Type B pancreatic cell (in vitro differentiated cells): ENCODE data around the gene CASZ1. TPM values are rescaled to one million over a fixed set of nuclear protein-coding genes. Genes with fewer than 3 reads are reported as not detected.

Source experiments
- DNase-seq: peaks from one replicate; pipeline ENCODE4 v3.0.0; 2021; ENCODE audit warnings: mixed read lengths; ENCODE audit not compliant: unreplicated experiment; ENCODE audit errors: extremely low spot score
- H3K27ac Mint-ChIP-seq: 2 replicates; pipeline ENCODE4 v1.8.0; 2021; ENCODE audit warnings: mild to moderate bottlenecking, mixed read lengths
- H3K27me3 Mint-ChIP-seq: 2 replicates; pipeline ENCODE4 v1.8.0; 2021; ENCODE audit warnings: mixed read lengths
- H3K36me3 Mint-ChIP-seq: 2 replicates; pipeline ENCODE4 v1.8.0; 2021; ENCODE audit warnings: mixed read lengths
- H3K4me1 Mint-ChIP-seq: one replicate; pipeline ENCODE4 v1.8.0; 2021; ENCODE audit warnings: mixed read lengths; ENCODE audit not compliant: unreplicated experiment
- H3K4me3 Mint-ChIP-seq: 2 replicates; pipeline ENCODE4 v1.8.0; 2021; ENCODE audit warnings: mild to moderate bottlenecking, mixed read lengths
- H3K9me3 Mint-ChIP-seq: 2 replicates; pipeline ENCODE4 v1.8.0; 2021; ENCODE audit warnings: mixed read lengths
- CTCF ChIP-seq: fragments of 200-600 bp; sonication (generic); conservative IDR thresholded peaks from 2 replicates; pipeline ENCODE4 v1.5.0; 2021; ENCODE audit warnings: antibody characterized with exemption, mild to moderate bottlenecking
- total RNA-seq: library from RNA; stranded (reverse); gene quantifications from 2 replicates; pipeline ENCODE4 v1.2.1, GENCODE V29; 2021; ENCODE audit warnings: low replicate concordance

The CASZ1 gene
- total RNA-seq, 1 donor from 2014 or later, result 15.7 TPM

GRCh38 chr1:10606064-10606463, 190.4 kb downstream of the CASZ1 start:
- peaks cover 10% of the 10 kb centered on the region for H3K4me1 Mint-ChIP-seq
- TF ChIP-seq CTCF, result no peak
- peaks cover 19% of the 10 kb centered on the region for H3K36me3 Mint-ChIP-seq
- no peaks in the 10 kb centered on the region for H3K9me3 Mint-ChIP-seq
- H3K27ac Mint-ChIP-seq, result no peak overlapping the region
- H3K27me3 Mint-ChIP-seq, result peaks cover 3% of the 10 kb centered on the region
- H3K4me3 Mint-ChIP-seq, result no peak overlapping the region
- no peak for DNase-seq

GRCh38 chr1:10604966-10605365, 191.5 kb downstream of the CASZ1 start:
- peaks cover 10% of the 10 kb centered on the region for H3K4me1 Mint-ChIP-seq
- no peak for TF ChIP-seq CTCF
- H3K27ac Mint-ChIP-seq, result no peak overlapping the region
- H3K4me3 Mint-ChIP-seq, result no peak overlapping the region
- H3K9me3 Mint-ChIP-seq, result no peaks in the 10 kb centered on the region
- DNase-seq, result no peak
- H3K36me3 Mint-ChIP-seq, result peaks cover 19% of the 10 kb centered on the region
- peaks cover 3% of the 10 kb centered on the region for H3K27me3 Mint-ChIP-seq

- peaks cover 29% of the 10 kb centered on the region for H3K4me1 Mint-ChIP-seq
- H3K27me3 Mint-ChIP-seq, result peaks cover 3% of the 10 kb centered on the region
- no peak overlapping the region for H3K4me3 Mint-ChIP-seq
- no peak for DNase-seq
- H3K9me3 Mint-ChIP-seq, result no peaks in the 10 kb centered on the region
- peaks cover 17% of the 10 kb centered on the region for H3K36me3 Mint-ChIP-seq
- H3K27ac Mint-ChIP-seq, result no peak overlapping the region
- TF ChIP-seq CTCF, result no peak
Observed at GRCh38 chr1:10602936-10603335, 193.5 kb downstream of the CASZ1 start.

- H3K27ac Mint-ChIP-seq, result no peak overlapping the region
- DNase-seq, result no peak
- no peak for TF ChIP-seq CTCF
- H3K4me3 Mint-ChIP-seq, result no peak overlapping the region
- no peaks in the 10 kb centered on the region for H3K9me3 Mint-ChIP-seq
- H3K27me3 Mint-ChIP-seq, result peaks cover 3% of the 10 kb centered on the region
- H3K36me3 Mint-ChIP-seq, result peaks cover 11% of the 10 kb centered on the region
- peaks cover 34% of the 10 kb centered on the region for H3K4me1 Mint-ChIP-seq
Observed at GRCh38 chr1:10601342-10602070, 194.9 kb downstream of the CASZ1 start.

- TF ChIP-seq CTCF, result no peak
- peak overlapping the region; percentile 84 for H3K27ac Mint-ChIP-seq
- peaks cover 7% of the 10 kb centered on the region for H3K36me3 Mint-ChIP-seq
- H3K4me3 Mint-ChIP-seq, result peak overlapping the region; percentile 2
- DNase-seq, result no peak
- H3K27me3 Mint-ChIP-seq, result peaks cover 3% of the 10 kb centered on the region
- peaks cover 52% of the 10 kb centered on the region for H3K4me1 Mint-ChIP-seq
- no peaks in the 10 kb centered on the region for H3K9me3 Mint-ChIP-seq
Observed at GRCh38 chr1:10599194-10599861, 197.1 kb downstream of the CASZ1 start.
